Lung (tissue), 12 donors: ENCODE data around the gene XDH. TPM values are rescaled to one million over a fixed set of nuclear protein-coding genes. Genes with fewer than 3 reads are reported as not detected.

Experiments
- ATAC-seq: fragments of 200-7000 bp; cut with Tn5 transposase; one replicate; pipeline ENCODE4 v1.9.1; 2020; ENCODE audit warnings: moderate number of reproducible peaks; ENCODE audit not compliant: insufficient read depth, low FRiP score
- DNase-seq, 3 donors: peaks; one replicate each; pipeline ENCODE4 v3.0.0-alpha.2; 2013 to 2017
- H3K27ac ChIP-seq, 2 donors: one replicate each; pipeline ENCODE4 v1.5.1; 2013; ENCODE audit warnings: mild to moderate bottlenecking in 2 of 2, moderate library complexity in 2 of 2, control low read depth in 1 of 2, inconsistent platforms in 1 of 2, low read depth in 1 of 2, low read length in 1 of 2
- H3K27me3 ChIP-seq, 3 donors: one replicate each; pipeline ENCODE4 v1.5.1; 2013; ENCODE audit warnings: low read length in 2 of 3; ENCODE audit not compliant: control insufficient read depth in 3 of 3, insufficient read depth in 3 of 3
- H3K36me3 ChIP-seq, 4 donors: one replicate each; pipeline ENCODE4 v1.5.1; 2013; ENCODE audit warnings: low read length in 4 of 4, mild to moderate bottlenecking in 1 of 4, moderate library complexity in 1 of 4; ENCODE audit not compliant: control insufficient read depth in 4 of 4, insufficient read depth in 4 of 4
- H3K4me1 ChIP-seq, 5 donors: one replicate each; pipeline ENCODE4 v1.5.1; 2013; ENCODE audit warnings: low read length in 5 of 5, mild to moderate bottlenecking in 2 of 5, moderate library complexity in 1 of 5; ENCODE audit not compliant: control insufficient read depth in 5 of 5, insufficient read depth in 5 of 5
- H3K4me3 ChIP-seq: one replicate; pipeline ENCODE4 v1.5.1; 2013; ENCODE audit warnings: mild to moderate bottlenecking, control low read depth, moderate library complexity
- H3K9ac ChIP-seq, 2 donors: one replicate each; pipeline ENCODE4 v1.5.1; 2013; ENCODE audit warnings: low read length in 2 of 2, control low read depth in 1 of 2; ENCODE audit not compliant: insufficient read depth in 1 of 2
- H3K9me3 ChIP-seq, 4 donors: one replicate each; pipeline ENCODE4 v1.5.1; 2013; ENCODE audit warnings: low read length in 3 of 4, mild to moderate bottlenecking in 1 of 4, moderate library complexity in 1 of 4; ENCODE audit not compliant: control insufficient read depth in 4 of 4, insufficient read depth in 3 of 4
- WGBS, 2 donors: extraction: QIAGEN DNeasy Blood & Tissue Kit; methylation state at CpG; one replicate each; pipeline ENCODE4 v1.1.7; 2013; 5-methylcytosine and 5-hydroxymethylcytosine counted together
- polyA plus RNA-seq, 2 donors: library from polyadenylated mRNA; stranded (reverse); fragments of 200-250 nt; gene quantifications; one replicate each; pipeline ENCODE4 v1.2.1, GENCODE V29; 2013
- total RNA-seq, 2 donors: library from RNA; depleted of rRNA in 1 of 2; stranded (reverse); fragments of >200 nt in 1 of 2; gene quantifications; one replicate each; pipeline ENCODE4 v1.2.1, GENCODE V29; 2014 to 2021
- TF ChIP-seq, protein P1 (sequence below): IDR thresholded peaks from 2 replicates; pipeline ENCODE4 v1.5.1; 2012; ENCODE audit warnings: mild to moderate bottlenecking; ENCODE audit errors: control extremely low read depth, extremely low read depth
- donor health status: control.
- donor health status: control.
- donor health status: Bipolar disorder and iron deficiency.
- donor health status: healthy.
- donor health status: DM: yes; HTN: yes; CAD: no.

XDH gene
- total and polyA plus RNA-seq, 4 donors = 0.12 to 1.5 (median 0.60) TPM

DNA sequence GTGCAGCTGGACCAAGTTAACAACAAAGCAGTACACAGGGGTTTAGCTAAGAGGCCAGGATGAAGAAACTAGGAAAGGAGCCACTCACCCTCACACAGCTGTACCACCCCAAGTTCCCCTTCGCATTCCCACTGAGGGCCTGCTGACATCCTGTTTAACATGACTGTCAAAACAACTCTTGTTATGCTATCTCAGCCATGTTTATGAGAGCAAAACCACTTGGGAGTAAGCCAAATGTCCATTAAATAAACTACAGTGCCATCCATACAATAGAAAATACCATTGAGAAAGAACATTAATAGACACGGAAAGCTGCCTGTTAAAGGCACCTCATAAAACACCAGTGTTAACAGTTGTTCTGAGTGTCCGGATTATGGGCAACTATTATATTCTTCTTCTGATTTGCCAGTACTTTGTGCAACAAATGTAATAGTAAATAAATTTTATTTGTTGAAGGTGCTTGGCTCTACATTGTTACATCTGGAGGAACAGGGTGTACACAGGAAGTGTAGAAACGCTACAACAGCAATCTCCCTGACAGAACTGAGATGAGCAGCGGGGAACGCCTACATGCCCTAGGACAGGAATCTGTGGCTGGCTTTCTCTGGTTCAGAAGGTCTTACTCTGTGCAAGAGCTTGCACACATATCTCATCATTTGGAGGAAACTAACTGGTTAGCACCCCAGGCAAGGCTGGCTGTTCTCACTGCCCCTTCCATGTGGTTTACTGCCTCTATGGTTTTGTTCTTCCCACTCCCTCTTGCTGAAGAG lies 95.0 kb downstream of the XDH start:
- H3K9ac ChIP-seq = no peak overlapping the region
- no peaks in the 10 kb centered on the region for H3K9me3 ChIP-seq
- no peak overlapping the region for H3K4me3 ChIP-seq
- WGBS, 2 donors = 15 to 29% methylated on average over 6 of the region's 6 CpGs
- peaks cover 4 to 29% (median 7%) of the 10 kb centered on the region in 5 donors for H3K4me1 ChIP-seq
- TF ChIP-seq, protein P1, sequence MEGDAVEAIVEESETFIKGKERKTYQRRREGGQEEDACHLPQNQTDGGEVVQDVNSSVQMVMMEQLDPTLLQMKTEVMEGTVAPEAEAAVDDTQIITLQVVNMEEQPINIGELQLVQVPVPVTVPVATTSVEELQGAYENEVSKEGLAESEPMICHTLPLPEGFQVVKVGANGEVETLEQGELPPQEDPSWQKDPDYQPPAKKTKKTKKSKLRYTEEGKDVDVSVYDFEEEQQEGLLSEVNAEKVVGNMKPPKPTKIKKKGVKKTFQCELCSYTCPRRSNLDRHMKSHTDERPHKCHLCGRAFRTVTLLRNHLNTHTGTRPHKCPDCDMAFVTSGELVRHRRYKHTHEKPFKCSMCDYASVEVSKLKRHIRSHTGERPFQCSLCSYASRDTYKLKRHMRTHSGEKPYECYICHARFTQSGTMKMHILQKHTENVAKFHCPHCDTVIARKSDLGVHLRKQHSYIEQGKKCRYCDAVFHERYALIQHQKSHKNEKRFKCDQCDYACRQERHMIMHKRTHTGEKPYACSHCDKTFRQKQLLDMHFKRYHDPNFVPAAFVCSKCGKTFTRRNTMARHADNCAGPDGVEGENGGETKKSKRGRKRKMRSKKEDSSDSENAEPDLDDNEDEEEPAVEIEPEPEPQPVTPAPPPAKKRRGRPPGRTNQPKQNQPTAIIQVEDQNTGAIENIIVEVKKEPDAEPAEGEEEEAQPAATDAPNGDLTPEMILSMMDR = no peak
- peak; percentile 61 for ATAC-seq
- no peaks in the 10 kb centered on the region for H3K27me3 ChIP-seq
- H3K27ac ChIP-seq = peak overlapping the region in 1 of 2 donors; percentile 80
- DNase-seq = peak; percentile 74 to 93 (median 93)
- no peaks in the 10 kb centered on the region for H3K36me3 ChIP-seq

DNA sequence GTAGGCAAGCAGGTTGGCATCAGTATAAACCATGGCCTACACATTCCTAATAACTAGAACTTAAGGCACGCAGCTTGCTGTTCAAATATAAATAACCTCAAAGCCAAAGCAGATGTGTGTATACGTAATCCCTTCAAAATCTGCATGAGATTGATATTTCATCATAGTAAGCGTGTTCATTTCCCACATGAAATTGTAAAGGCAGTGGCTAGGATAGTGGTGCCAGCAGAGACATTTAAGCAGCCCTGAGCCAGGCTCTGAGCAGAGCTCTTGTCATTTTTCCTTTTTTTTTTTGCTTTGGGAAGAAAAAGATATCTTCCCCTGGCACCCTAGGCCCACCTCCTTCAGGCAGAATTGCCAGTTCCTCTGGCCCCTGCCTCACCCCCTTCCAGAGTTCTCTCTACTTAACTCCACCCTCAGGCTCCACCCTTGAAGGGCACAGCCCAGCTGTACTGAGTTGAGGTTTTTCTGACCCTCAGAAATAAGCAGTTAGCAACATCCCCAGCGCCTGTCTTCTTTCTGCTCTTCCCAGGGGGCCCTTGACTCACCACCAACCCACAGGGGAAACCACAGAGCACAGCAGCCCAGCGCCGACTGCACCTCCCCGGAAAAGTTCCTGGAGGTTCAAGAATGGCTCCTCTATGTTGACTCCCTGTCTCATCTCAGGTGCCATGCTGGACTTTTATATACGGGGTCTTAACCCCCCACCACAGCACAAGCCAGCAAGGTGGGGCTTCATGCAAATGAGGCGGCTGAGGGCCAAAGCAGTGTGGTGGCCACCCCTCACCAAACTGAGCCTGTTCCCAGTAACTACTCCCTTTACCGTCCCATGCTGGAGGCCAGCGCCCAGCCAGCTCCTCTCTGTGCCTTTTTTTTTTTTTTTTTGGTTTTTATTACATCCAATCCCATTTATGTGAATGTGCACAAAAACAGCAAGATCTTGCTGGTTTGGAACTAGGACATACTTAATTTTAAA lies 95.9 kb downstream of the XDH start:
- Histone ChIP-seq H3K36me3 (no peaks in the 10 kb centered on the region), H3K9ac (no peak overlapping the region), H3K9me3 (no peaks in the 10 kb centered on the region), H3K27me3 (no peaks in the 10 kb centered on the region), H3K4me1 (peaks cover 4 to 26% (median 7%) of the 10 kb centered on the region in 5 donors), H3K27ac (peak overlapping the region in 1 of 2 donors; percentile 74), H3K4me3 (no peak overlapping the region)
- ATAC-seq = peak; percentile 31
- TF ChIP-seq, protein P1 = no peak
- WGBS, 2 donors = 35 to 52% methylated on average over 11 of the region's 11 CpGs
- peak in 1 of 3 donors; percentile 29 for DNase-seq

DNA sequence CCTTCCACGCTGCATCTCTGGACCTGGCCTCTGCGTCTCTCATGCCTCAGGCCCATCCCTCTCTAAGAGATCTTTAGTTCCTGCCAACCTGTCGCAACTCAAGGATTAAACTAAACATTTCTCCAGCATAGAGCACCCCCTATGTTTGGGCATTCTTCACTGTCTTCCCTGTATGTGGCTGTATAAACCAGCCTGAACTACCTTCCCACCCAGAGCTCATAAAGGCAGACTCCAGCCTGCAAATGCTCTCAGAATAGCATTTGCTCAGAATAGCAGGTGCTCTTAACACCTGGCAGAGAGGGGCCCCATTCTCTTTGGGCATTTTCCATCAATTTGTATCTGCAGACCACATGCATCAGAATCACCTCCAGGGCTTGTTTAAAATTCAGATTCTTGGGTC lies 97.1 kb downstream of the XDH start:
- DNase-seq = no peak
- Histone ChIP-seq H3K4me1 (peaks cover 4 to 26% (median 6%) of the 10 kb centered on the region in 5 donors), H3K27me3 (no peaks in the 10 kb centered on the region), H3K27ac (no peak overlapping the region), H3K4me3 (no peak overlapping the region), H3K9me3 (no peaks in the 10 kb centered on the region), H3K9ac (no peak overlapping the region), H3K36me3 (no peaks in the 10 kb centered on the region)
- TF ChIP-seq, protein P1 = no peak
- no peak for ATAC-seq
- 47 to 73% methylated on average over 3 of the region's 3 CpGs for WGBS, 2 donors
